Uterus (tissue), 2 donors: ENCODE measurements around the gene LRP1B.

Source experiments
- POLR2A ChIP-seq, 2 donors: fragments of 450-650 bp; IDR thresholded peaks; one replicate each; pipeline ENCODE4 v1.6.1; 2016; ENCODE audit warnings: antibody characterized with exemption in 2 of 2, mild to moderate bottlenecking in 1 of 2, moderate library complexity in 1 of 2
- TF ChIP-seq, protein P1 (sequence below), 4 experiments: fragments of 200-600 bp in 2 of 4; fragments of 450-650 bp in 2 of 4; sonication (generic) in 2 of 4; IDR thresholded peaks; one replicate each; pipeline ENCODE4 v1.5.1; 2016 to 2019; ENCODE audit warnings: antibody characterized with exemption in 4 of 4, mild to moderate bottlenecking in 2 of 4, moderate library complexity in 1 of 4

DNA sequence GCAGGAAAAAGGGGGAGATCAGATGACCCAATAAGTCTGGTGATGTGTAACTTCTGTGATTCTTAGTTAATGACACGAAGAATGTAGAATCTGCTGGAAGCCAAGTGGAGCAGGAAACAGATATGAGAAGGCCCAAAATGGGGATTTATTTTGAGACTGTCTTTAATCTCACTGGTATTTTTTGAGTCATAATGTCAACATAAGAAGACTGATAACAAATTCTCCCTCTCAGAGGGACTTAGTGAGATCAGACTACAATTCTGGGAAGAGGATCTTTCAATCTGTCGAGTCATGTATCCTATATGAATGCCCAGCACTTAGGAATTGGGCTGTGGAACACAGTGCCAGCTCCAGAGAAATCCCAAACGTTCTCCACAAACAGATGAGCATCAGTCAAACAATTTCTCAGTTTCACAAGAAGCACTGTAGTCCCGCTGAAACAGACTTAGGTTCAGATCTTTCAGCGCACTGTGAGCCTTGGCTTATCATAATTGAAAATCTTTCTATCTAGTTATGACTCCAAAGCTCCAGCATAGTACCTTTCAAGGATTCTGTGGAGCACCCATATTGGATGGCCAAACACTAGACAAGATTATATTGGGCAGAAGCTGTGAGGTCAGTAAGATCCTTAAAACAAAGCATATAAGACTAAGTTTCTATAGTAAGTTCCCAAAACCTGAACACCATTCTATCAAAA is 738.2 kb downstream of the LRP1B start:
- TF ChIP-seq, protein P1, sequence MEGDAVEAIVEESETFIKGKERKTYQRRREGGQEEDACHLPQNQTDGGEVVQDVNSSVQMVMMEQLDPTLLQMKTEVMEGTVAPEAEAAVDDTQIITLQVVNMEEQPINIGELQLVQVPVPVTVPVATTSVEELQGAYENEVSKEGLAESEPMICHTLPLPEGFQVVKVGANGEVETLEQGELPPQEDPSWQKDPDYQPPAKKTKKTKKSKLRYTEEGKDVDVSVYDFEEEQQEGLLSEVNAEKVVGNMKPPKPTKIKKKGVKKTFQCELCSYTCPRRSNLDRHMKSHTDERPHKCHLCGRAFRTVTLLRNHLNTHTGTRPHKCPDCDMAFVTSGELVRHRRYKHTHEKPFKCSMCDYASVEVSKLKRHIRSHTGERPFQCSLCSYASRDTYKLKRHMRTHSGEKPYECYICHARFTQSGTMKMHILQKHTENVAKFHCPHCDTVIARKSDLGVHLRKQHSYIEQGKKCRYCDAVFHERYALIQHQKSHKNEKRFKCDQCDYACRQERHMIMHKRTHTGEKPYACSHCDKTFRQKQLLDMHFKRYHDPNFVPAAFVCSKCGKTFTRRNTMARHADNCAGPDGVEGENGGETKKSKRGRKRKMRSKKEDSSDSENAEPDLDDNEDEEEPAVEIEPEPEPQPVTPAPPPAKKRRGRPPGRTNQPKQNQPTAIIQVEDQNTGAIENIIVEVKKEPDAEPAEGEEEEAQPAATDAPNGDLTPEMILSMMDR (IDR thresholded peaks at IDR 0.05): no peak
- TF ChIP-seq POLR2A (IDR thresholded peaks at IDR 0.05): no peak
